B cell (primary cell): ENCODE measurements around the gene DCN. TPM values are rescaled to one million over a fixed set of nuclear protein-coding genes. Genes with fewer than 3 reads are reported as not detected.

Experiments used
- ATAC-seq: fragments of 200-7000 bp; cut with Tn5 transposase; one replicate; pipeline ENCODE4 v1.10.0; 2021; ENCODE audit warnings: low read depth, mild to moderate bottlenecking, moderate number of reproducible peaks, moderate library complexity
- CTCF ChIA-PET: fragments of 350-600 bp; sonication (Branson Sonifier 250); formaldehyde crosslinking; loops from one replicate; lab custom pipeline; 2021; ENCODE audit warnings: antibody characterized with exemption, inconsistent platforms; lab: Charles Lee
- POLR2A ChIA-PET: fragments of 350-600 bp; sonication (Branson Sonifier 250); formaldehyde crosslinking; loops from one replicate; lab custom pipeline; 2021; ENCODE audit warnings: antibody characterized with exemption; lab: Charles Lee
- DNase-seq: peaks from one replicate; pipeline ENCODE4 v3.0.0; 2013
- H2AFZ ChIP-seq: 2 replicates; pipeline ENCODE4 v1.6.1; 2012; ENCODE audit warnings: mild to moderate bottlenecking, low read depth, low read length; ENCODE audit not compliant: insufficient read depth, poor library complexity, severe bottlenecking
- H3K27ac ChIP-seq, 2 donors: 1 replicate in 1 of 2; 2 replicates in 1 of 2; pipeline ENCODE4 v1.5.1; 2012 to 2013; ENCODE audit warnings: low read length in 2 of 2, mild to moderate bottlenecking in 2 of 2, moderate library complexity in 1 of 2
- H3K27me3 ChIP-seq, 4 experiments: fragments of 200-600 bp in 1 of 4; sonication (generic) in 1 of 4; replicated peaks in 1 of 4; 1 replicate in 2 of 4; 2 replicates in 2 of 4; pipeline versions ENCODE4 v1.6.1 to v1.7.0; 2013 to 2016; ENCODE audit warnings: low read length in 3 of 4, mild to moderate bottlenecking in 2 of 4, mixed read lengths in 1 of 4, moderate library complexity in 1 of 4; ENCODE audit not compliant: insufficient read depth in 4 of 4, control insufficient read depth in 3 of 4; ENCODE audit errors: control extremely low read depth in 1 of 4
- H3K36me3 ChIP-seq, 2 experiments: replicated peaks in 1 of 2; 1 replicate in 1 of 2; 2 replicates in 1 of 2; pipeline versions ENCODE4 v1.6.1 to v1.7.1; 2013; ENCODE audit warnings: low read length in 1 of 2; ENCODE audit not compliant: insufficient read depth in 2 of 2, control insufficient read depth in 1 of 2; ENCODE audit errors: control extremely low read depth in 1 of 2, extremely low read depth in 1 of 2
- H3K4me1 ChIP-seq, 2 donors: fragments of 200-600 bp in 1 of 2; sonication (generic) in 1 of 2; 1 replicate in 1 of 2; 2 replicates in 1 of 2; pipeline versions ENCODE4 v1.5.1 to v1.6.1; 2013 to 2017; ENCODE audit warnings: low read length in 2 of 2; ENCODE audit not compliant: control insufficient read depth in 2 of 2, insufficient read depth in 2 of 2
- H3K4me2 ChIP-seq: replicated peaks from 2 replicates; pipeline ENCODE3; 2012; ENCODE audit warnings: mild to moderate bottlenecking, low read depth, low read length; ENCODE audit not compliant: poor library complexity, severe bottlenecking
- H3K4me3 ChIP-seq, 5 experiments: fragments of 200-600 bp in 1 of 5; sonication (generic) in 1 of 5; 1 replicate in 3 of 5; 2 replicates in 2 of 5; pipeline versions ENCODE4 v1.5.1 to v1.7.0; 2011 to 2016; ENCODE audit warnings: low read length in 4 of 5, mild to moderate bottlenecking in 4 of 5, low read depth in 2 of 5, control low read depth in 1 of 5, moderate library complexity in 1 of 5; ENCODE audit not compliant: insufficient read depth in 1 of 5; ENCODE audit errors: control extremely low read depth in 1 of 5, extremely low read depth in 1 of 5
- H3K79me2 ChIP-seq: fragments of 200-600 bp; sonication (generic); one replicate; pipeline ENCODE4 v1.6.0; 2016; ENCODE audit warnings: low read length; ENCODE audit not compliant: control insufficient read depth, insufficient read depth
- H3K9ac ChIP-seq: fragments of 200-600 bp; sonication (generic); 2 replicates; pipeline ENCODE4 v1.6.1; 2017; ENCODE audit warnings: mild to moderate bottlenecking, low read length, moderate library complexity
- H3K9me3 ChIP-seq, 3 donors: one replicate each; pipeline versions ENCODE4 v1.6.1 to v1.7.1; 2013; ENCODE audit warnings: low read length in 2 of 3; ENCODE audit not compliant: control insufficient read depth in 2 of 3, insufficient read depth in 1 of 3; ENCODE audit errors: control extremely low read depth in 1 of 3
- H4K20me1 ChIP-seq: 2 replicates; pipeline ENCODE4 v1.6.0; 2012; ENCODE audit warnings: mild to moderate bottlenecking, low read length; ENCODE audit not compliant: insufficient read depth, control insufficient read depth, poor library complexity, severe bottlenecking
- H3K27ac Mint-ChIP-seq: one replicate; pipeline ENCODE4 v1.8.0; 2021; ENCODE audit warnings: mixed read lengths
- H3K27me3 Mint-ChIP-seq: one replicate; pipeline ENCODE4 v1.8.0; 2021; ENCODE audit warnings: mixed read lengths
- H3K4me1 Mint-ChIP-seq: one replicate; pipeline ENCODE4 v1.8.0; 2021; ENCODE audit warnings: mixed read lengths
- H3K4me3 Mint-ChIP-seq: one replicate; pipeline ENCODE4 v1.8.0; 2021; ENCODE audit warnings: mixed read lengths
- H3K9me3 Mint-ChIP-seq: one replicate; pipeline ENCODE4 v1.8.0; 2022; ENCODE audit warnings: mixed read lengths; ENCODE audit not compliant: insufficient read depth
- EZH2 ChIP-seq: IDR thresholded peaks from 2 replicates; pipeline ENCODE4 v1.6.1; 2012; ENCODE audit warnings: borderline replicate concordance, low read depth, mild to moderate bottlenecking, moderate library complexity, low read length; ENCODE audit not compliant: insufficient read depth, poor library complexity, severe bottlenecking
- WGBS: methylation state at CpG from one replicate; pipeline ENCODE4 v1.1.5; 2013; ENCODE audit warnings: missing lambda C conversion rate; ENCODE audit not compliant: insufficient coverage; 5-methylcytosine and 5-hydroxymethylcytosine counted together
- intact Hi-C: fragments of 100-400 bp; cut with micrococcal nuclease; formaldehyde crosslinking; loops from one replicate; pipeline ENCODE4 v1.10.0; 2022
- polyA plus RNA-seq: library from polyadenylated mRNA; depleted of rRNA; stranded (reverse); fragments of >200 nt; gene quantifications from 2 replicates; pipeline ENCODE4 v1.2.3, GENCODE V29; 2012
- total RNA-seq, 2 donors: library from RNA; stranded (reverse); fragments of 120-200 nt in 1 of 2; gene quantifications; 1 replicate in 1 of 2; 2 replicates in 1 of 2; pipeline versions ENCODE4 v1.2.3 to v1.2.4, GENCODE V29; 2013 to 2022
- TF ChIP-seq, protein P1 (sequence below): fragments of 200-600 bp; IDR thresholded peaks from one replicate; pipeline ENCODE4 v1.8.0; 2022; ENCODE audit warnings: antibody characterized with exemption, mild to moderate bottlenecking

The DCN gene
- total and polyA plus RNA-seq, 2 donors (not counting 1 experiment from before 2014, with no cell fraction given) = not detected

DNA sequence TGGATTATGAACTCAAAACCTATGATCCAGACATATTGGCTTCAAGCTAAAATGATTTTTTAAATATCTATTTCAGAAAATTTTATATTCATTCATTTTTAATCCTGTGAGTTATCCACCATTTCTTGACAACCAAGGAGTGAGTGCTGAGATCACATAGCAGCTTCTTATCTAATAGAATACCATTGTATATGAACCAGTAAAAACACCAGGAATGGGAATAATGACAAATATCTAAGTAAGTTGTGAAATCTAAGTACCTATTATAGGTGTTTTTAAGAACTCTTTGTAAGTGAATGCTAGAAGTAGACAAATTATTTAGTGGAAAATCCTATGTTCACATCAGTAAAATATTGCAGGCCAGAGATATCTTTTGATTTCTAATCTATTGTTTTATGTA is 79.5 kb downstream of the DCN start:
- H3K4me2 ChIP-seq = no peak overlapping the region
- H3K27ac ChIP-seq = no peak overlapping the region
- CTCF ChIA-PET = no interaction called here
- no peak for TF ChIP-seq EZH2
- TF ChIP-seq, protein P1, sequence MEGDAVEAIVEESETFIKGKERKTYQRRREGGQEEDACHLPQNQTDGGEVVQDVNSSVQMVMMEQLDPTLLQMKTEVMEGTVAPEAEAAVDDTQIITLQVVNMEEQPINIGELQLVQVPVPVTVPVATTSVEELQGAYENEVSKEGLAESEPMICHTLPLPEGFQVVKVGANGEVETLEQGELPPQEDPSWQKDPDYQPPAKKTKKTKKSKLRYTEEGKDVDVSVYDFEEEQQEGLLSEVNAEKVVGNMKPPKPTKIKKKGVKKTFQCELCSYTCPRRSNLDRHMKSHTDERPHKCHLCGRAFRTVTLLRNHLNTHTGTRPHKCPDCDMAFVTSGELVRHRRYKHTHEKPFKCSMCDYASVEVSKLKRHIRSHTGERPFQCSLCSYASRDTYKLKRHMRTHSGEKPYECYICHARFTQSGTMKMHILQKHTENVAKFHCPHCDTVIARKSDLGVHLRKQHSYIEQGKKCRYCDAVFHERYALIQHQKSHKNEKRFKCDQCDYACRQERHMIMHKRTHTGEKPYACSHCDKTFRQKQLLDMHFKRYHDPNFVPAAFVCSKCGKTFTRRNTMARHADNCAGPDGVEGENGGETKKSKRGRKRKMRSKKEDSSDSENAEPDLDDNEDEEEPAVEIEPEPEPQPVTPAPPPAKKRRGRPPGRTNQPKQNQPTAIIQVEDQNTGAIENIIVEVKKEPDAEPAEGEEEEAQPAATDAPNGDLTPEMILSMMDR = no peak
- no peaks in the 10 kb centered on the region for H3K36me3 ChIP-seq
- Mint-ChIP-seq H3K27ac (no peak overlapping the region), H3K27me3 (no peaks in the 10 kb centered on the region), H3K9me3 (no peaks in the 10 kb centered on the region), H3K4me1 (peaks cover 2% of the 10 kb centered on the region), H3K4me3 (no peak overlapping the region)
- H2AFZ ChIP-seq = no peak overlapping the region
- no peaks in the 10 kb centered on the region for H4K20me1 ChIP-seq
- DNase-seq = no peak
- H3K4me3 ChIP-seq = no peak overlapping the region
- intact Hi-C loops = no loop called here
- H3K4me1 ChIP-seq = no peaks in the 10 kb centered on the region
- no peaks in the 10 kb centered on the region for H3K9me3 ChIP-seq
- H3K79me2 ChIP-seq = no peaks in the 10 kb centered on the region
- H3K9ac ChIP-seq = no peak overlapping the region
- POLR2A ChIA-PET = no interaction called here
- no peaks in the 10 kb centered on the region for H3K27me3 ChIP-seq
- ATAC-seq = no peak

DNA sequence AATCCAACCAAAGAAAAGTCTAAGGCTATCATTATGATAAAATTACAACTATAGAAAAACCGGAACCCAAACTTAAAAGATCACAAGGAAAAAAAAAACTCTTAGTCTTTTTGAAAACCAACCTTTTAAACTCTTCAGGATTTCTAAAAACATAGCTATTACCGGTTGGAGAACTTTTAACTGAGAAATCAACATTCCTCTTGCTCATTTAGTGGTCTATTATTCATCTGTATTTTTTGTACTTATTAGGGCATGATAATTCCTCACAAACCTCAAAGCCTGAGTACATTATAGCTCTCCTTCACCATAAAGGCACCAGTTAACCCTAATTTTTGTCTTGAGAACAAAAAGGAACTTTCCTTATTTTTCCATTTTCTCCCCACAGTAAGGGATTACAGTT is 81.7 kb downstream of the DCN start:
- no peak overlapping the region for H3K4me3 ChIP-seq
- no peaks in the 10 kb centered on the region for H3K4me1 ChIP-seq
- ATAC-seq = no peak
- intact Hi-C loops = no loop called here
- CTCF ChIA-PET = no interaction called here
- no peaks in the 10 kb centered on the region for H3K9me3 Mint-ChIP-seq
- DNase-seq = no peak
- H4K20me1 ChIP-seq = no peaks in the 10 kb centered on the region
- no peak overlapping the region for H3K27ac ChIP-seq
- no peak overlapping the region for H3K27ac Mint-ChIP-seq
- TF ChIP-seq, protein P1 = no peak
- no peak for TF ChIP-seq EZH2
- no peaks in the 10 kb centered on the region for H3K79me2 ChIP-seq
- no peak overlapping the region for H3K4me3 Mint-ChIP-seq
- no peak overlapping the region for H2AFZ ChIP-seq
- no peak overlapping the region for H3K4me2 ChIP-seq
- H3K36me3 ChIP-seq = no peaks in the 10 kb centered on the region
- no peaks in the 10 kb centered on the region for H3K9me3 ChIP-seq
- H3K4me1 Mint-ChIP-seq = peaks cover 2% of the 10 kb centered on the region
- no peaks in the 10 kb centered on the region for H3K27me3 Mint-ChIP-seq
- POLR2A ChIA-PET = no interaction called here
- no peak overlapping the region for H3K9ac ChIP-seq
- no peaks in the 10 kb centered on the region for H3K27me3 ChIP-seq
- WGBS = no CpG with 5 or more reads among the region's 2 CpGs
